ACHN (cell line): Measurements from ENCODE around the gene YIPF5.

Experiments
- DNase-seq: peaks from one replicate; pipeline ENCODE4 v3.0.0-alpha.2; 2015
- in situ Hi-C: cut with HindIII; loops from 2 replicates; pipeline ENCODE4 v1.10.0; 2017; ENCODE audit warnings: low sequenced_read_pairs, low pct_ligation_motif_present, low pct_unique_long_range_greater_than_20kb

Gene YIPF5

GRCh38 chr5:144187699-144188294, 17.3 kb upstream of the YIPF5 start:
- in situ Hi-C loops = no loop called here

GRCh38 chr5:144183254-144183889, 12.9 kb upstream of the YIPF5 start:
- in situ Hi-C loops = no loop called here

More at GRCh38 chr5:144187699-144188294, 17.3 kb upstream of the YIPF5 start:
- DNase-seq = peak; percentile 76

GRCh38 chr5:144179226-144179625, 8.8 kb upstream of the YIPF5 start:
- in situ Hi-C loops = no loop called here

More at GRCh38 chr5:144183254-144183889, 12.9 kb upstream of the YIPF5 start:
- DNase-seq = peak; percentile 32

GRCh38 chr5:144177548-144177947, 7.1 kb upstream of the YIPF5 start:
- no peak for DNase-seq
- in situ Hi-C loops = no loop called here

More at GRCh38 chr5:144179226-144179625, 8.8 kb upstream of the YIPF5 start:
- DNase-seq = no peak

- in situ Hi-C loops = no loop called here
- DNase-seq = no peak
Observed at GRCh38 chr5:144173766-144174165, 3.3 kb upstream of the YIPF5 start.

- DNase-seq = no peak
- in situ Hi-C loops = no loop called here
Observed at GRCh38 chr5:144169904-144170275, 569 bp downstream of the YIPF5 start.

- no peak for DNase-seq
- in situ Hi-C loops = no loop called here
Observed at GRCh38 chr5:144167998-144168397, 2.5 kb downstream of the YIPF5 start.

- no peak for DNase-seq
- in situ Hi-C loops = no loop called here
Observed at GRCh38 chr5:144166696-144167095, 3.8 kb downstream of the YIPF5 start.

GRCh38 chr5:144162686-144163085, 7.8 kb downstream of the YIPF5 start:
- in situ Hi-C loops = no loop called here
- no peak for DNase-seq

- no peak for DNase-seq
- in situ Hi-C loops = no loop called here
Observed at GRCh38 chr5:144156767-144157171, 13.7 kb downstream of the YIPF5 start.

- in situ Hi-C loops = no loop called here
- peak; percentile 13 for DNase-seq
Observed at GRCh38 chr5:144151026-144151425, 19.4 kb downstream of the YIPF5 start.

- in situ Hi-C loops = no loop called here
- no peak for DNase-seq
Observed at GRCh38 chr5:144144956-144145751, 25.3 kb downstream of the YIPF5 start.

GRCh38 chr5:144143625-144144024, 26.8 kb downstream of the YIPF5 start:
- in situ Hi-C loops = no loop called here
- no peak for DNase-seq

- DNase-seq = no peak
Observed at GRCh38 chr5:144142824-144143162, 27.7 kb downstream of the YIPF5 start.

GRCh38 chr5:144142139-144142823, 28.2 kb downstream of the YIPF5 start:
- in situ Hi-C loops = no loop called here
- DNase-seq = peak; percentile 32

More at GRCh38 chr5:144142824-144143162, 27.7 kb downstream of the YIPF5 start:
- in situ Hi-C loops = no loop called here

- in situ Hi-C loops = no loop called here
- DNase-seq = no peak
Observed at GRCh38 chr5:144141585-144141984, 28.9 kb downstream of the YIPF5 start.

GRCh38 chr5:144139586-144139985, 30.9 kb downstream of the YIPF5 start:
- in situ Hi-C loops = no loop called here
- DNase-seq = no peak

- in situ Hi-C loops = no loop called here
- DNase-seq = no peak
Observed at GRCh38 chr5:144135113-144135762, 35.2 kb downstream of the YIPF5 start.
